ENCODE data around the gene FASTK. TPM values are rescaled to one million over a fixed set of nuclear protein-coding genes. Genes with fewer than 3 reads are reported as not detected.
"Not testable (repeated sequence)": the region's sequence is repeated elsewhere in the genome, so short reads cannot be mapped to it uniquely, and the experiment has no call there.

The FASTK gene
- total and polyA plus RNA-seq, 5 experiments from 2014 or later = 38.8 to 145 (median 63.6) TPM

GRCh38 chr7:151032936-151033863, 47.4 kb downstream of the FASTK start:
- Mint-ChIP-seq H3K4me3 (no peak overlapping the region), H3K4me1 (peaks cover 5 to 24% (median 19%) of the 10 kb centered on the region in 4 donors), H3K36me3 (peaks cover 0 to 38% (median 7%) of the 10 kb centered on the region in 3 donors), H3K27ac (peak overlapping the region in 1 of 10 donors; percentile 47), H3K27me3 (no peaks in the 10 kb centered on the region), H3K9me3 (no peaks in the 10 kb centered on the region)
- DNase-seq (no peak), ATAC-seq (no peak)
- POLR2A ChIA-PET = no interaction called here

- no peak for DNase-seq
- Mint-ChIP-seq H3K36me3 (peaks cover 0 to 25% (median 2%) of the 10 kb centered on the region in 3 donors), H3K4me1 (peaks cover 10 to 34% (median 28%) of the 10 kb centered on the region in 4 donors), H3K9me3 (no peaks in the 10 kb centered on the region), H3K27me3 (no peaks in the 10 kb centered on the region), H3K4me3 (peak overlapping the region in 1 of 10 donors; percentile 56), H3K27ac (peak overlapping the region in 1 of 10 donors; percentile 23)
- no peak for ATAC-seq
- POLR2A ChIA-PET = no interaction called here
Measured at GRCh38 chr7:151031011-151031410, 49.6 kb downstream of the FASTK start.

- Mint-ChIP-seq H3K36me3 (peaks cover 0 to 20% (median 2%) of the 10 kb centered on the region in 3 donors), H3K4me3 (peak overlapping the region; percentile 86 to 98 (median 95)), H3K9me3 (no peaks in the 10 kb centered on the region), H3K4me1 (peaks cover 10 to 34% (median 28%) of the 10 kb centered on the region in 4 donors), H3K27me3 (peaks cover 0 to 2% (median 0%) of the 10 kb centered on the region in 5 donors), H3K27ac (peak overlapping the region; percentile 95 to 100 (median 99))
- POLR2A ChIA-PET = interaction anchor here (0.7 to 3.5 kb wide), 14 partner anchors 11 to 55 kb away, joined by 3 to 54 read pairs (median 8); partner anchors contain the start of genes CDK5, FASTK and SLC4A2
- ATAC-seq (no peak), DNase-seq (no peak)
Measured at GRCh38 chr7:151028948-151029501, 51.6 kb downstream of the FASTK start.

DNA sequence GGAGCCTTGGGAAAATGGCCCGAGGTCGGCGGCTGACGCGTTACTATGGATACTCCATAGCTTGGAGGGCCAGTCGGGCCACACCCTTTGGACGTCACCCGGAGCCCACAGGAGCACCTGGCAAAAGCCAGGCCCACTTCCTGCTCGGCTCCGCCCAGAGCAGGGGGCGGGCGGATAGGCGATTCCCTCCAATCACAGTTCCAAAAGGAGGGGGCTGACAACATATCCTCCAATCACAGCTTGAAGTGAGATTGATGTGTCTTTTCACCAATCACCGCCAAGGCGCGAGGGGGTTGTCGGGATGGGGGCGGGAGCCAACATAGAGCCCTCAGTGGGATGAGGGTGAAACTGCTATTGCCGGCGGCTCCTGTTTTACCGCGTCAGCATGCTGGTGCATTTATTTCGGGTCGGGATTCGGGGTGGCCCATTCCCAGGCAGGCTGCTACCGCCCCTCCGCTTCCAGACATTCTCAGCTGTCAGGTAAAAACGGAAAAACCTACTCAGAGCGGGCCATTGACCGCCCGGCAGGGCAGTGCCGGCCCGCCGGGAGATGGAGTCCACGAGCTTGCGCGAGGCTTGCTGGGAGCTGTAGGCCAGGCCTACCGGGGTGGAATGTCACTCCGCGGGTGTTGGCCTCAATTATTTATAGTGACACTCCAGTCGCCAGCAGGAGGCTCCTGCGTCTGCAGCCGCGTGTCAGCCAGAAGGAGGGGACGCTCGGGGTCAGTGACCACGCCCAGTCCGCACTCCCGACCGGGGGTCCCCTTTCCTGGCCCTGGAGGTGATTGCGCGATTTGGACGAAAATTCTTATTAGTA, 52.3 kb downstream of the FASTK start, which contains the start of gene ABCB8:
ABCB8 (plus strand) TSS at position 320 of the 817 bp plus-strand sequence; CDS start at position 386, 66 bp downstream.
- peaks cover 0 to 20% (median 2%) of the 10 kb centered on the region in 3 donors for H3K36me3 Mint-ChIP-seq
- no peaks in the 10 kb centered on the region for H3K9me3 Mint-ChIP-seq
- peaks cover 10 to 34% (median 28%) of the 10 kb centered on the region in 4 donors for H3K4me1 Mint-ChIP-seq
- H3K27me3 Mint-ChIP-seq = peaks cover 0 to 2% (median 0%) of the 10 kb centered on the region in 5 donors
- POLR2A ChIA-PET = interaction anchor here (0.6 to 3.5 kb wide), 18 partner anchors 10 to 1157 kb away, joined by 3 to 54 read pairs (median 6); partner anchors contain the start of genes CDK5, FASTK and SLC4A2
- peak; percentile 86 to 100 (median 99) for DNase-seq
- peak within 1 kb of the TSS; percentile 86 to 98 (median 95) for H3K4me3 Mint-ChIP-seq
- peak within 1 kb of the TSS; percentile 95 to 100 (median 99) for H3K27ac Mint-ChIP-seq
- ATAC-seq = peak; percentile 86 to 96

DNA sequence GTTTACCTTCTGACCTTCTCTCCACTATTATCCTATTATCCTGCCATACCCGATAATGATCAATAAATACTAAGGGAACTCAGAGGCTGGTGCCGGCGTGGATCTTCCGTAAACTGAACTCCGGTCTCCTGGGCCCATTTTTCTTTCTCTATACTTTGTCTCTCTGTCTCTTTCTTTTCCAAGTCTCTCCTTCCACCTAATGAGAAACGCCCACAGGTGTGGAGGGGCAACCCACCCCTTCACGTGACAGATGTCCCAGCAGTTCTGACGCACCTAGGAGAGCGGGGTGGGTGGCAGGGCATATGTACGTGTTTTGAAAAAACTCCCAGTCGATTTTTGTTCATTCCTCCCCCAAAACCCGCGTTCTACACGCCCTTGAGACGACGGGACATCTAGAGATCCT, 52.9 kb downstream of the FASTK start:
- Mint-ChIP-seq H3K4me3 (peak overlapping the region; percentile 86 to 98 (median 95)), H3K4me1 (peaks cover 10 to 34% (median 28%) of the 10 kb centered on the region in 4 donors), H3K36me3 (peaks cover 0 to 15% (median 2%) of the 10 kb centered on the region in 3 donors), H3K27ac (peak overlapping the region; percentile 95 to 100 (median 99))
- POLR2A ChIA-PET = interaction anchor here (0.6 to 3.5 kb wide), 16 partner anchors 10 to 1156 kb away, joined by 3 to 54 read pairs (median 6); partner anchors contain the start of genes CDK5, FASTK and SLC4A2
- not testable (repeated sequence) for H3K27me3 Mint-ChIP-seq, H3K9me3 Mint-ChIP-seq, DNase-seq
- peak in 1 of 2 donors; percentile 53 for ATAC-seq

DNA sequence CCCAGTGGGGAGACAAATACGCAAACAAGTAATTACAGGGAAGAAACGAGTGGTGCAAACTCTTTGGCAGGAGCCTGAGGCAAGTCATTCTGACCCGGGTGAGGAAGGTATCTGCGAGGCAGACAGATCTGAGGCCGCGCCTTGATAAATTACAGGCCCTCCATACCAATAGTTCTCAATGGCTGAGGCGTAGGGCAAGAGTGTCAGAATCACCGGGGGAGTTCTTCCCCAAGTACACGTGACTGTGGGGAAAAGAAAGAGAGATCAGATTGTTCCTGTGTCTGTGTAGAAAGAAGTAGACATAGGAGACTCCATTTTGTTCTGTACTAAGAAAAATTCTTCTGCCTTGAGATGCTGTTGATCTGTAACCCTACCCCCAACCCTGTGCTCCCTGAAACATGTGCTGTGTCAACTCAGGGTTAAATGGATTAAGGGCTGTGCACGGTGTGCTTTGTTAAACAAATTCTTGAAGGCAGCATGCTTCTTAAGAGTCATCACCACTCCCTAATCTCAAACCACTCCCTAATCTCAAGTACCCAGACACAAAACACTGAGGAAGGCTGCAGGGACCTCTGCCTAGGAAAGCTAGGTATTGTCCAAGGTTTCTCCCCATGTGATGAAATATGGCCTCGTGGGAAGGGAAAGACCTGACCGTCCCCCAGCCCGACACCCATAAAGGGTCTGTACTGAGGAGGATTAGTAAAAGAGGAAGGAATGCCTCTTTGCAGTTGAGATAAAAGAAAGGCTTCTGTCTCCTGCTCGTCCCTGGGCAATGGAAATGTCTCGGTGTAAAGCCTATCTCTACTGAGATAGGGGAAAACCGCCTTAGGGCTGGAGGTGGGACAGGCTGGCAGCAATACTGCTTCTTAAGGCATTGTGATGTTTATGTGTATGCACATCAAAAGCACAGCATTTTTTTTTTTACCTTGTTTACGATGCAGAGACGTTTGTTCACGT, 53.6 kb downstream of the FASTK start:
- ATAC-seq, DNase-seq, H3K9me3 Mint-ChIP-seq, H3K27me3 Mint-ChIP-seq, H3K36me3 Mint-ChIP-seq: not testable (repeated sequence)
- POLR2A ChIA-PET = interaction anchor here (1.0 to 3.5 kb wide), 5 partner anchors 9 to 53 kb away, joined by 3 to 54 read pairs (median 16); no protein-coding TSS in a partner anchor
- Mint-ChIP-seq H3K27ac (peak overlapping the region; percentile 95 to 100 (median 99)), H3K4me1 (peaks cover 9 to 33% (median 27%) of the 10 kb centered on the region in 4 donors), H3K4me3 (peak overlapping the region; percentile 86 to 98 (median 95))

Other genes starting within 250 kb of the FASTK start
- gene AOC1, start 228.3 kb downstream of the FASTK start, total RNA-seq = not detected
- not detected for gene AOC1, start 228.3 kb downstream of the FASTK start, polyA plus RNA-seq
- 1 to 10 TPM; 1.3 to 1.6 TPM for gene KCNH2, start 102.5 kb downstream of the FASTK start, total RNA-seq
- 1 to 10 TPM in 2 of 3 donors, under 1 TPM in 1; 0.45 to 2.5 (median 1.5) TPM for gene KCNH2, start 102.5 kb downstream of the FASTK start, polyA plus RNA-seq
- gene NOS3, start 89.8 kb downstream of the FASTK start, total RNA-seq = 1 to 10 TPM; 1.7 to 1.8 TPM
- gene NOS3, start 89.8 kb downstream of the FASTK start, polyA plus RNA-seq = 1 to 10 TPM; 1.4 to 3.3 (median 2.0) TPM
- gene ATG9B, start 56.3 kb downstream of the FASTK start, total RNA-seq = 10 to 100 TPM; 34.6 to 42.2 TPM
- gene ATG9B, start 56.3 kb downstream of the FASTK start, polyA plus RNA-seq = 10 to 100 TPM in 2 of 3 donors, 1 to 10 TPM in 1; 9.2 to 39.1 (median 24.7) TPM
- 10 to 100 TPM; 71.3 to 74.7 TPM for gene ABCB8, start 52.4 kb downstream of the FASTK start, total RNA-seq
- 10 to 100 TPM; 17.1 to 18.4 (median 17.4) TPM for gene ABCB8, start 52.4 kb downstream of the FASTK start, polyA plus RNA-seq
- 10 to 100 TPM; 13.5 TPM for gene ASIC3, start 32.3 kb downstream of the FASTK start, total RNA-seq
- gene ASIC3, start 32.3 kb downstream of the FASTK start, polyA plus RNA-seq = not detected
- 1 to 10 TPM; 4.1 to 6.0 TPM for gene CDK5, start 22.9 kb downstream of the FASTK start, total RNA-seq
- gene CDK5, start 22.9 kb downstream of the FASTK start, polyA plus RNA-seq = 10 to 100 TPM; 10.7 to 13.2 (median 11.7) TPM
- 10 to 100 TPM; 52.5 to 60.6 TPM for gene SLC4A2, start 21.2 kb downstream of the FASTK start, total RNA-seq
- 10 to 100 TPM; 10.1 to 18.0 (median 14.8) TPM for gene SLC4A2, start 21.2 kb downstream of the FASTK start, polyA plus RNA-seq
- 10 to 100 TPM; 41.8 to 45.6 TPM for gene TMUB1, start 2.7 kb upstream of the FASTK start, total RNA-seq
- gene TMUB1, start 2.7 kb upstream of the FASTK start, polyA plus RNA-seq = 10 to 100 TPM; 42.9 to 70.6 (median 49.1) TPM
- 10 to 100 TPM; 35.2 to 36.9 TPM for gene AGAP3, start 5.7 kb upstream of the FASTK start, total RNA-seq
- 1 to 10 TPM; 1.1 to 6.0 (median 3.7) TPM for gene AGAP3, start 5.7 kb upstream of the FASTK start, polyA plus RNA-seq
- gene GBX1, start 86.9 kb upstream of the FASTK start, total RNA-seq = not detected
- gene GBX1, start 86.9 kb upstream of the FASTK start, polyA plus RNA-seq = not detected
- gene ASB10, start 106.4 kb upstream of the FASTK start, total RNA-seq = not detected
- gene ASB10, start 106.4 kb upstream of the FASTK start, polyA plus RNA-seq = not detected
- 1 to 10 TPM; 2.5 to 2.6 TPM for gene H2BK1, start 129.7 kb upstream of the FASTK start, total RNA-seq
- gene H2BK1, start 129.7 kb upstream of the FASTK start, polyA plus RNA-seq = not detected
- 10 to 100 TPM; 30.2 to 34.2 TPM for gene ABCF2, start 146.4 kb upstream of the FASTK start, total RNA-seq
- 10 to 100 TPM; 23.0 to 40.4 (median 31.6) TPM for gene ABCF2, start 146.4 kb upstream of the FASTK start, polyA plus RNA-seq
- 10 to 100 TPM; 47.8 to 48.6 TPM for gene CHPF2, start 151.7 kb upstream of the FASTK start, total RNA-seq
- 10 to 100 TPM; 16.8 to 20.1 (median 17.6) TPM for gene CHPF2, start 151.7 kb upstream of the FASTK start, polyA plus RNA-seq
- 10 to 100 TPM in 1 of 2 experiments, 1 to 10 TPM in 1; 9.7 to 11.8 TPM for gene SMARCD3, start 167.9 kb upstream of the FASTK start, total RNA-seq
- gene SMARCD3, start 167.9 kb upstream of the FASTK start, polyA plus RNA-seq = 10 to 100 TPM in 2 of 3 donors, 1 to 10 TPM in 1; 9.8 to 18.6 (median 15.6) TPM

Data from naive thymus-derived CD8-positive, alpha-beta T cell (primary cell).